HG03159 (cell line): ENCODE results near the gene HHIPL1.
A peak's percentile ranks its signal among the peaks of the same experiment; 100 is the strongest.

Experiments
- ATAC-seq: cut with Tn5 transposase; IDR thresholded peaks from one replicate; pipeline ENCODE4 v1.9.1; 2021; ENCODE audit warnings: mild to moderate bottlenecking, moderate library complexity; ENCODE audit not compliant: unreplicated experiment

Gene HHIPL1

DNA sequence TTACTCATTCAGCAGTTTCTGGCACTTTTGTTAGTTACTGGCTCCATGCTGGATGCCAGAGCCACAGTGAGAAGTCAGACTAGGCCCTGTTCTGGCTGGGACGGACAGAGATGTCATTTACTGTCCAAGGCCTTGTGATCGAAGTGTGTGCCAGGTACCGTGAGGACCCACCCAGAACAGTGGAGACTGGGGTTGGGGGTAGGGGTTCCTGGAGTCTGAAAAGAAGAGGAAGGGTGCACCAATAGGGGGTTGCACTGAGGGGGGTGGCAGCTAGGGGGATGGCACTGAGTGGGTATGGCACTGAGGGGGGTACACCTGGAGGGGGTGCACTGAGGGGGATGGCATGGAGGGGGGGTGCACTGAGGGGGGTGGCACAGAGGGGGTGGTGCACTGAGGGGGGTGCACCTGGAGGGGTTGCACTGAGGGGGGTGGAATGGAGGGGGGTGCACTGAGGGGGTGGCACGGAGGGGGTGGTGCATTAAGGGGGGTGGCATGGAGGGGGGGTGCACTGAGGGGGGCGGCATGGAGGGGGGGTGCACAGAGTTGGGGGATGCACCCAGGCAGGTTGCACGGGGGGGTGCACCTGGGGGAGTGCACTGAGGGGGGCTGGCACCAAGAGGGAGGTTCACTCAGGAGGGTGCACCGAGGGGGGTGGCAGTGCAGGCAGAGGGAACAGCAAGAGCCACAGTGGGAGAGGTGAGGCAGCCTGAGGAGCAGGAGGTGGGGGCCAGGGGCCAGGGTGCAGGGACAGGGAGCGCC lies 28.6 kb downstream of the HHIPL1 start:
- ATAC-seq = no peak

DNA sequence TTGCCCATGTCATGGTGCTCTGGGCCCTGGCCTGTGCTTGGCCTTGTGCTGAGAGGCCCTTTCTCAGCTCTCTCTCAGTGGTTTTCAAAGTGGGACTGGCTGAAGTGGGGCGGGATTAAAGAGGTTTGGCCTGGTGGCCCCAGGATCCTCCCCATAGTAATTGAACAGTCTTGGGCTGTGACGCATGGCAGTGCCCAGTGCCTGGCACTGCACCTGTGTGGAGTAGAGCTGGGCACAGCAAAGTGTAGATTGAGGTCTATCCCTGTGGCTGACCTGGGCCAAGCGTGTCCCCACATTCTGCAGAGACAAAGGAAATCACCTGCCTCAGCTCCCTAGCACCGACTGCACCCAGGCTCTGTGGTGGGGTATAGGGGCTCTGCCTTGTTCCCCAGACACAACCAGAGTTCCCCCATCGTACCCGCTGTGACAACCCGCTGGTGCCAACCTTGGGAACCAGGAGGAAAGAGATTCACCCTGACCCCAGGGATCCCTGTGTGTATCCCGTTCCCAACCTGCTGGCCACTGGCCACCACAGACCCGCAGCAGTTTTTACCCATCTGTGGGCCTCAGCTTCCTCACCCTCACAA lies 29.2 kb downstream of the HHIPL1 start:
- no peak for ATAC-seq

DNA sequence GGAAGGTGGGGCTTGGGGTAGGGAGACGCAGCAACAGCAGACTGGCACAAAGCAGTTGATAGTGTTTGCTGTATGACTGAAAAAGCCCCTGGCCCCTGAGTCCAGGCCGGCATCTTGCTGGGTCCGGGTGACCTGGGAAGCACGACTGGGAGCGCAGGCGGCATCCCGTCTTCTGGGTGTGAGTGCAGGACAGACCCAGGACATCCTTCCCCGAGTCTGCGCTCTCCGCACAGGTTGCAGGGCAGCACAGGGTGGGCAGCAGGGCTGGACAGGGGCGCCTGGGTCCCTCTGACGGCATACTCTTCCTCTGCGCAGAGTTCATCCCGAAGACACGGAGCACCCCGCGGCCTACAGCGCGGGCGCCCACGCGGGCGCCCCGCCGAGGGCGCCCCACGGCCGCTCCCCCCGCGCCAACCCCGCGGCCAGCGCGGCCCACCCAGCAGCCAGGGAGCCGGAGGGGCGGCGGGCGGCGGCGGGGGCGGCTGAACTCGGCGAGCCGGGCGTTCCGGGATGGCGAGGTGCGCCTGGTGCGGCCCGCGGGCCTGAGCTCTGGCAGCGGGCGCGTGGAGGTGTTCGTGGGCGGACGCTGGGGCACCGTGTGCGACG lies 29.9 kb downstream of the HHIPL1 start:
- ATAC-seq = no peak

DNA sequence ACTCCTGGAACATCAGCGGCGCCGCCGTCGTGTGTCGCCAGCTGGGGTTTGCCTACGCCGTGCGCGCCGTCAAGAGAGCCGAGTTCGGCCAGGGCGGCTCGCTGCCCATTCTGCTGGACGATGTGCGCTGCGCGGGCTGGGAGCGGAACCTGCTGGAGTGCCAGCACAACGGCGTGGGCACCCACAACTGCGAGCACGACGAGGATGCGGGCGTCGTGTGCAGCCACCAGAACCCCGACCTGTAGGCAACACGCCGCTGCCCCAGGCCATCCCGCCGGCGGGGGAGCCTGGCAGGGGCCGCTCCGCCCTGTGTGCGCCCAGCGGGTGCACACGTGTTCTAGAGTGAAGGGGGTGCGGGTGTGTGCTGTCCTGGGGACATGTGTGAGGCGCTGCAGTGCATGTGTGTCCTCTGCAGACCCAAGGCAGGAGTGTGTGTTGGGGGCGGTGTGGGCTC lies 30.5 kb downstream of the HHIPL1 start:
- ATAC-seq = no peak

DNA sequence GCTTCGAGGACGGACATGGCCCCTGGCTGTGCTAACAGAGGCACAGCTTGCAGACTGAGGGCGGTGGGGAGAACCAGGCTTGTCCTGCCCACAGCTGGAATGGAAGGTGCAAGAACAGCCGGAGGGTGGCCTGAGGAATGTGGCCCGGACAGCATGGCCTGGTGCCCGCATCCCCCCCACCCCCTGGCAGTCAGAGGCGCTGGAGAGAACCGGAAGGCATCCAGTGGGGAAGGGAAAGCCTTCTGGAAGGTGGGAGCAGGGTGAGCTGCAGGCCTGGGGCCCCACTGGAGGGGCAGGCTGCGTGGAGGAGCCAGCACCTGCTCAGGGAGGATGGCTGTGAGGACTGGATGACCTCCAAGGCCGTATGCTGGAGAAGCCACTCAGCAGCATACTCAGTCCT lies 31.0 kb downstream of the HHIPL1 start:
- no peak for ATAC-seq

DNA sequence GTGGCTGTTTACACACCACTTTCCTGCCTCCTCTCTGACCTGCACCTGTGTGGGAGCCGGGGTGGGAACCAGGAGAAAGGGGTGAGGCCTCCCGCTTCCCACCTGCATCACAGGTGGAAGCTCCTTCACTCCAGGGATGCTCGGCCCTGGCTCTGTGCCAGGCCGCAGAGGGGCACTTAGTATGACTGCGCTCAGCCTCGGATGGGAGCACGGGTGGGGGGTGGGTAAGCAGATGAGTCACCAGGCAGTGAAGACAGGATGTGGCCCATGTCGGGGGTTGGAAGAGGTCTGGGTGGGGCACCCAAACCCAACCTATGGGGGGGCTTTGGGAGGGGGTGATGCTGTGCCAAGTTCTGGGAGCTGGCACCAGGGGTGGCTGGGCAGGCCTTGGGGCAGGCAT lies 31.7 kb downstream of the HHIPL1 start:
- ATAC-seq = no peak

DNA sequence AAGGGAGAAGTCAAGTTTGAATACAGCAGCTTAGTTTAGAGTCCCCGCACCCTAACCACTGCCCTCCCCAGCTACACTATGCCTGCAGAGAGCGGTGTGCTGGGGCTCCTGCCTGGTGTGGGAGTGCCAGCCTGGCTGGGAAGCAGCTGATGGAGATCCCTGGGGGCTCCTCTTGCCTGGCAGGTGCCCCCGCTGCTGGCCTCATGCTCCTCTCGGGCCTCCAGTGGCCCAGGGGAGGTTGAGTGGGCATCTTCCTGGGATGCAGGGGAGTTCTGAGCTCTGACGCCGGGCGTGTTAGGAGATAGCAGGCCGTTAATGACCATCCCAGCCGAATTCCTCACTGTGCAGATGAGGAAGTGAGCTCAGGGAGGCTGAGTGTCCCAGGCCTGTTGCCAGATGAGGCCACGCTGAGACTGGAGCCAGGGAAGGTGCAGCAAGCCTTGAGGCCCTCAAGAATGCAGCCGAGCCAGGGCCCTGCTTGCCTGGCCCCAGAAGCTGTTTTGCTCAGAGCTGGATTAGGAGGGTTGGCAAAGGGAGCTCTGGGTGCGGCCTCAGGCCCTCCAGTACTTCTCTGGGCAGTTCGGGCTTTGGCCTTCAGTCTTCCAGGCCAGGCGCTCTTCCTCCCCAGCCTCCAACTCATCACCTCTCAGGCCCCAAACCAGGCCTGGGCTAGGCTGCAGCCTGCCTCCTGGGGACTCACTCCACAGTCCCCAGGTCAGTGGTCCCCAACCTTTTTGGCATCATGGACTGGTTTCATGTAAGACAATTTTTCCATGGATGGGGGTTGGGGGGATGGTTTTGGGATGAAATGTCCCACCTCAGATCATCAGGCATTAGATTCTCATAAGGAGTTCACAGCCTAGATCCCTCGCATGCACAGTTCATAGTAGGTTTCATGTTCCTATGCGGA lies 32.6 kb downstream of the HHIPL1 start:
- no peak for ATAC-seq

DNA sequence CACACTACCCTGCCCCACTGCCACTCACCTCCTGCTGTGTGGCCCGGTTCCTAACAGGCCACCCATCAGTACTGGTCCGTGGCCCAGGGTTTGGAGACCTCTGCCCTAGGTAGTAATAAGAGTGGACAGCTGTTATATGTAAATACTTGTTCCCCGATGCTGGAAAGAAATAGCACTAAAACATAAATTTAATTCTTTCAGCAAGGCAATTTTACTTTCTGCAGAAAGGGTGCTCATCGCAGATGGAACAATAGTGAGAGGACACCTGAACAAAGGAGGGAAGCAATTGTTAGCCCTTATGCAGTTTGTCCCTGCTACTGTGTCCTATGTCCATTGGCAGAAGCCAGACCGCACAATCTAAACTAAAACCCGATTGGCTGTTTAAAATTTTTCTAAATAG lies 33.3 kb downstream of the HHIPL1 start:
- ATAC-seq = no peak

DNA sequence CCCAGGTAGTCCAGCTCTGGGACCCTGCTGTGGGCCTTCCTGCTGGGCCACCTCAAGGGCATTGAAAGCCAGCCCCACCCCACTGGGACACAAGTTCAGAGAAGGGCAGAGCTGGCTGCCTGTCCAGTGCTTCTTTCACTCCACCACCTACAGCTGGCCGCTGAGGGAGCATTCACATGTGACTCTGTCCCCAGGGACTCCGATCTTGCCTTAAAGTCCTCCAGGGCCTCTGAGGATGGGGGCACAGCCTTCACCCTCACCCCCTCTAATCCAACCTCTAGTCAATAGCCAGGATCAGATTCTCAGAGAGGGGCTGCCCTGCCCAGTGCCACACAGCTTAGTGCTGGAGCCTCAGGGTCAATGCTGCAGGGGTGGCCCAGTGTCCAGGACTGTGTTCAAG lies 34.2 kb downstream of the HHIPL1 start:
- ATAC-seq = no peak

DNA sequence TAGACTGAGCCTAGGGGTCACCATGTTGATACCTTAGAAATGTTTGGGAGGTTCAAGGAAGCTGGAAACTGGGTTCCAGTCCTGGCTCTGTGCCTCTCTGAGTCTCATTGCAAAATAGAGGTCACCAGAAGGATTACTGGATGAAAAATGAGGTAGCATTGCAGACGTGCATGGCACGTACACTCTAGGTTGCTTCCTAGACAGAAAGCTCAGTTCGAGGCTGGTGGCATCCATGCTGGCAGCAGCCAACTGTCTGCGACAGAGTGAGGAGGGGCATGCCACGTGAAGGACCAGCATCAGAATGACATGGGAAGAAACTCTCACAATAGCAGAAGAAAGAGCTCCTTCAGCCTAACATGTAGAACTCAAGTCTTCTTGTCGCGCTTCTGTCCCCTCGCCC lies 34.6 kb downstream of the HHIPL1 start:
- no peak for ATAC-seq

DNA sequence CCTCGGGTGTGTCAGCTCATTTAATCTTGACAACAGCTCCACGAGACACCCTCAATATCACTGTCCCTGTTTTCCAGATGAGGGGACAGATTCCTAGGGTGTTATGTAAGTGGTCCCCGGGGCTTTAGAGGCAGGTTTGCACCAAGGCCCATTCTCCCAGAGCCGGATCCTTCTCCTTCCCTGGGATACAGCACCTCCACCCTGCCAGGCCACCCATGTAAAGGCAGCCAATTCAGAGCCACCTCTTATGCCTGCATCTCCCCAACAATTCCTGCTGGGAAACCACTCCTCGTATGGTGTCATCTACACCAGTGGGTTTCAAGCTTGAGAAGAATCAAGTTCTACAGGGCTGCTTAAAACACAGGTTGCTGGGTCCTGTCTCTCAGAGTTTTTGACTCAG lies 35.1 kb downstream of the HHIPL1 start:
- ATAC-seq = no peak

DNA sequence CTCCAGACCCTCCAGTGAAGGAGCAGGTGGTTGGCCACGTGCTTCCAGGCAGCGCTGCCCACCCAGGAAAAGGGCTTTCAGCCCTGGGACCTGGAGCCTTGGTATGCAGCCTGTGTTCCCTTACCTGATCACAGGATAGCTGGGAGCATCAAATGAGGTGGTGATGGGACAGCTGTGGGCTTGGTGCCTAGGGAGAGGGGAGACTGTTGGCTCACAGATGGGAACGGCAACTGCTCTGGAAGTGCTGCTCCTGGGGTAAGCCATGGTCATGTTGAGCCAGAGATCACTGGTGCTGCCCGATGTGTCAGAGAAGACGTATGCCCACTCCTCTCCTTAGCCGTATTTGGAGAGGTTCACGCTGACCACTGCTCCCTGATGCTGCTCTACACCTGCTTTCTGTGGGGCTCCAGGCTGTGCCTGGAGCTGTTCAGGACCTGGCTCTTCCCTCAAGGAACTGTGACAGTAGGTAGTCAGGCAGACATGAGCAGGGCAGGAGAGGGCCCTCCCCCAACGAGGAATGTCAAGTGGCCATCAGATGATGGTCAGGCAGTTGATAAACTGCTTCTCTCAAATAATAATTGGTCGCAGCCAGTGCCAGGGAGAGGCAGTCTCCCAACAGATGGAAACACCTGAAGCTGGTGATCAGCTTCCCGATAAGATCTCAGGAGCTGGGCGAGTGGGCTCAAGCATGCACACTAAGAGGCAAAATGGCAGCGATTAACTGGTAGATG lies 36.3 kb downstream of the HHIPL1 start:
- no peak for ATAC-seq

DNA sequence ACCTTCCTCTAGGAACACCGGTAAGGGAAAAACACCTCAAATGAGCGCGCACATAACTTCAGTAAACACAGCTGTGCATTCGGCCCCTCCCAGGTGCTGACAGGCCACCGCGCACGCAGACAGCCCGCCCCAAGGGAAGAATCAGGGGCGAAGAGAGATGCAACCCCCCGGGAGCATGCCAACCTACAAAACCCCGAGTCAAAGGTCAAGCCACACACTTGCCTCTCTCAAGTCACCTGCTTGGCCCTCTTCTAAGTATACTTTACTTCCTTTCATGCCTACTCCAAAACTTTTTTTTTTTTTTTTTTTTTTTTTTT lies 36.9 kb downstream of the HHIPL1 start:
- ATAC-seq = no peak

DNA sequence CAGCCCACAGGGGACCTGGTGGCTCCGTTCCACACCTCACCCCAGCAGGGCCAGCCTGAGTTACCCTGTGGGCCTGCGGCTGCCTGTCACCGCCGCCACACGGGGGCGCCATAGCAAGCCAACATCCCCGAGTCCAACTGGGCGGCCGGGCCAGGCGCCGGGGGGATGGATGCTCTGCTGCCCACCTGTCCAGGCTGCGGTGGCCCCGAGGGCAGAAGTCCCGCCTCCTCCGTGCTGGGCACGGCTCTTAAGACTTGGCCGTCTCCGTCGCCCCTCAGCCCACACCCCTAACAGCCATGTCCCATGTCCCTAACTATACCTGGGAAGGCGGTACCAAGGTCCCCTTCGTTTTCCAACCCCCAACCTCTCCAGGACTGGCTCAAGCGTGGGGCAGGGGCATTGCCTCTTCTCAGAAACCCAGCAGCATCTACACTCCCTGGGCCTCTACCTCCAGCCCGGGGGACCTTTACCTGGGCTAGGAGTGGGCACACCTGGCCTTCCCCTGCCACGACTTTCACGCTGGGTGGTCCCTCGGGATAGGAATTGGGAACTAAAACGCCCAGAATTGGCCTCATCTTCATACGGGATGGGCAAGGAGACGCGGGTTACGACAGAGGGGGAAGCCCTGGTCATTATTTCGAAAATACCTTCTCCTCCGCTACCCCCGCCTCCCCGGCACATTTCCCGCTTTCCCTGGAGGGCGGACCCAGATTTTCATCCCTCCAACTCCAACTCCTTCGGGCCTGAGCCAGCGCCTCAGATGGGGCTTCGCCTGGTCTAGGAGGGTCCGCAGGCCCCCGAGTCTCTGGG lies 38.1 kb downstream of the HHIPL1 start:
- peak; percentile 36 for ATAC-seq

DNA sequence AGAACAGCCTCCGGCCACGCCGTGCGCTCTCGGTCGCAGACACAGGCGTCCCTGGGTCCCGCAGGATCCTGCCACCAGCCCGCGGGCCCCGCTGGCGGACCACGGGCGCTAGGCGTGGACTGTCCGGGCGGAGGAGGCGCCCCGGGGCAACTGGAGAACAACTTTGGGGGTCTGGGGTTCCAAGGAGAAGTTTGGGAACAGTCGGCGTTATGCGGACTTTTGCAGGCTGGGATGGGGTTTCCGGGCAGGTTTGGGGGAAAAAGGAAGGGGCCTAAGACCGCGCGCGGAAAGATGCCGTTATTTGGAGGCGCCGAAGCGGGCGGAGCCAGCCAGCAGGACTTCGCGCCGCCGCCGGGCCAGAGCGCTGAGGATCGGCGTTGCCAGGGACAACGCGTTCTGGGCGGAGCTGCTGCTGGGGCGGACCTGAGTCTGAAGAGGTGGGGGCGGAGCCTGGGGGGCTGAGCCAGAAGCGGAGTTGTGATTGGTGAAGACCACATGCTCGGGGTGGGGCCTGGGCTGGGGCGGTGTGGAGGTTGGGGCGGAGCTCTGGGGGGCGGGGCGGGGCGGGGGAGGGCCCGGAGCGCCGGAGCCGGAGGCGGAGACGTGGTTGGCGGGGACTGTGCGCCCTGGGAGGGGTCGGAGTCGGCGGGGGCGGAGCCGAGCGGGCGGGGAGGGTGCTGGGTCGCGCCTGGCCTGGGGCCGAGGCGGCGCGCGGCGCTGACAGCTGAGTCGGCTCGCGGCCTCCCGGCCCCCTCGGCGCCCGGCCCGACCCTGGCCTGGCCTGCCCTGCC lies 38.9 kb downstream of the HHIPL1 start, which contains the start of gene CYP46A1:
CYP46A1 (plus strand) TSS at position 680 of the 791 bp plus-strand sequence. CDS start 120 bp downstream, outside the sequence.
- peak; percentile 89 for ATAC-seq

DNA sequence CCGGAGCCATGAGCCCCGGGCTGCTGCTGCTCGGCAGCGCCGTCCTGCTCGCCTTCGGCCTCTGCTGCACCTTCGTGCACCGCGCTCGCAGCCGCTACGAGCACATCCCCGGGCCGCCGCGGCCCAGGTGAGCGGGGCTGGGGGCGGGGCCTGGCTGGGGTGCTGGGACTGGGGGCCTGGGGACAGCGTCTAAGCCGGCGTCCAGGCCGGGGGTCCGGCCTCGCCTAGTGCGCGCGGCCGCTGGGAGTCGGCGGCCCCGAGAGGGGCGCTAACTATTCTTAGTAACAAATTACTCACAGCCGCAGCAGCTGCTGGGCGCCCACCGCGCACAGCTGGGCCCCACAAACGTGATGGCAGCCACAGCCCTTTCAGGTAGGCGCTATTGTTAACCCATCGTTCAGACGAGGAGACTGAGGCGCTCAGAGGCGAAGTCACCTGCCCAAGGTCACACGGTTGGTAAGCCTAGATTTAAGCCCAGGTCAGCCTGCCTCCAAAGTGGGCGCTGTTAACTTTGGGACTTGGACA lies 39.5 kb downstream of the HHIPL1 start:
- ATAC-seq = peak; percentile 36

DNA sequence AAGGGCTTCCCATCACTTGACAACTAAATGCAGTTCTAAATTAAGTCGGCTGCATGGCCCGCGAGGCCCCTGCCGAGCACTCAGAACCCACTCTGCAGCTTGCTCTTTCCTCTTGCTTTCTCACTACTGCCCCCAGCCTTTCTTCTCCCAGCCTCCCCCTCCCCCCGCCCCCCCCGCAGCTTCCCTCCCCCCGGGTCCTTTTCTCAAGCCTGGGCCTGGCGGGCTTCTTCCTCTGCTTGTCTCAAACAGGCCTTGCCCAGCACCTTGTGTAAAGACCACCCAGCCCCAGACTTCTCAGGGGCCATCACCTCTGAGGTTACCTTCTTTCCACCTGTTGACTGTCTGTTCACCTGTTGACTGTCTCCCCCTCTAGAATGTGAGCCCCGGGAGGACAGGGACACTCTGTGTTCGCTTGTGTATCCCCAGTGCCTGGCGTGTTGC lies 40.2 kb downstream of the HHIPL1 start:
- ATAC-seq = no peak

DNA sequence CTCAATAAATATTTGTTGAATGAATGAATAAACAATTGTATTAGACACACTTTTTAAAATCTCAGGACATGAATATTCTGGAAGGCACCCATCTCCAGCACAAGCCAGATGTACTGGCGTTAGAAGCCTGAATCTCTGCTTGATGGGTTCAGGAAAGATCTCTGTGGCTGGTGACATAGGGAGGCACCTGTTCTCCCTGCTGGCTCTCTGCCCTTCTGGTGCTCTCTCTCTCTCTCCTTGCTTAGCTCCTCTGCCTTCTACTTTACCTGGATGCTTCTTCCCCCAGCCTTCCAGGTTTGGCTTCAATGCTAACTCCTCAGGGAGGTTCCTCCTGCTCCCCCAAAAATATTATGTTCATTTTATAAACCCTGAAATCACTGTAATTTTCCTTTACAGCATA lies 40.7 kb downstream of the HHIPL1 start:
- ATAC-seq = no peak
